Activated T-cell treated with anti-CD3 and anti-CD28 coated beads, Interleukin-2, amount 50 U/mL, for 48 hours (primary cell): ENCODE measurements around the gene CYP27A1.
A peak's percentile ranks its signal among the peaks of the same experiment; 100 is the strongest.
"Not testable (repeated sequence)": the region's sequence is repeated elsewhere in the genome, so short reads cannot be mapped to it uniquely, and the experiment has no call there.

ENCODE experiments used
- DNase-seq, 2 experiments: peaks; one replicate each; pipeline ENCODE4 v3.0.0-alpha.2; 2020

Gene CYP27A1

DNA sequence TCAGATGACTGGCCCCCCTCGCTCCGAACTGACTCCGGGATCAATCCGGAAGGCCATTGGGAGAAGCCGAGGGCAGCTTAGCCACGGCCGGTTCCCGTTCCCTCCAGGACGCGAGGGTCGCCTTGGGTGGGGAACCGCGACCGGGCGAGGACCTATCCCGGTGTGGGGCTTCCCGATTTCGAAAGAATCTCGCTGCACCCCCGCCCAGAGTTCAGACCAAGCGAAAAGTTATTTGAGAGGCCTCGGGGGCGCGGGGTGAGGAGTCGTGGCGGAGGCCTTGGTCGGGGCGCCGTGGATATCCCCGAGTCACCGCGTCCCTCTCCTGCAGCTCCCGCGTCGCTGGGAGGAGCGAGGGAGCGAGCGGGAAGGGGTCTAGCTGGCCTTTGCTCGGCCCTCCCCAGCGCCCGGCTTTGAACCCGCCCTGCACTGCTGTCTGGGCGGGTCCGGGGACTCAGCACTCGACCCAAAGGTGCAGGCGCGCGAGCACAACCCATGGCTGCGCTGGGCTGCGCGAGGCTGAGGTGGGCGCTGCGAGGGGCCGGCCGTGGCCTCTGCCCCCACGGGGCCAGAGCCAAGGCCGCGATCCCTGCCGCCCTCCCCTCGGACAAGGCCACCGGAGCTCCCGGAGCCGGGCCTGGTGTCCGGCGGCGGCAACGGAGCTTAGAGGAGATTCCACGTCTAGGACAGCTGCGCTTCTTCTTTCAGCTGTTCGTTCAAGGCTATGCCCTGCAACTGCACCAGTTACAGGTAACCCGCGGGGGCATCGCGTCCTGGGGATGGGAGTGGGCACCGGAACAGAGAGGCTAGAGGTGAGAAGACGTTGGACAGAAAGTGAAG is at the start of gene CYP27A1:
CYP27A1 (plus strand) TSS at position 457 of the 837 bp plus-strand sequence; CDS start at position 493, 36 bp downstream.
- no peak for DNase-seq

GRCh38 chr2:218732761-218733158 is 49.2 kb upstream of the CYP27A1 start:
- no peak for DNase-seq

- DNase-seq, result peak in 1 of 2 experiments; percentile 29
These were observed 48.6 kb upstream of the CYP27A1 start for GRCh38 chr2:218733171-218734021.

DNA sequence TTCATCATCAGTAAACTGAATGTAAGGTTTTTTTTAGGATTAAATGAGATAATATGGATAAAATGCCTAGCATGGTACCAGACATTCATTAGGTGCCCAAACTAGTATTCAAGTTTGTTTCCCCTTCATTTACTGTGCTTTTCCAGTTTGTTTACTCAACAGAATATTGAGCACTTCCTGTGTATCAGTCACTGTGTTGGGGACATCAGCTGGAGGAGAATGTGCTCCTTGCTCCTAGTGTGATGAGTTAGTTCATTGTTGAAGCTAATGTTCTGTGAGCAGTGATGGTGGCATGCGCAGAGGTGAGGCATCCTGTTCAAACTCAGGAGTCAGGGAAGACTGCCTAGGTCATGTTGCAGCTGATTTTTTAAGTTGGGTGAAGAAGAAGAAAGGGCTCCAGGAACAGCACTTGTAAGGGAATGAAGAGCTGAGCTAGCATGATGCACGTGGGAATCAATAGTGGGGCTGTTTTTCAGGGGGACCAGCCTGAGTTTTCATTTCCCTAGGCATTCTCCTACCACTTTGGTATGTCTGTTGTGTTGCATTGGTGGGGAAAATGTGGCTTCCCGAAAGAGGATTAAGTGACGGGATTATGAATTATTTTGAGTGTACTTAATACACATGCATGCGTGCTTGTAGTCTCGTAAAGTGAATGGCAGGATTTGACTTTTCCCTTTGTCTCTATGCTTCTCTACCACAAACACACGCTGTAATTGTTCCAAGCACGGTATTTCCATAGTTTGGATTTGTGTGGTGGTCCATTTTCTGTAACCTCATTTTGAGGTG is 47.6 kb upstream of the CYP27A1 start:
- DNase-seq, result no peak

GRCh38 chr2:218736531-218736930 is 45.4 kb upstream of the CYP27A1 start:
- no peak for DNase-seq

- DNase-seq, result no peak
These were observed 38.9 kb upstream of the CYP27A1 start for GRCh38 chr2:218743068-218743467.

DNA sequence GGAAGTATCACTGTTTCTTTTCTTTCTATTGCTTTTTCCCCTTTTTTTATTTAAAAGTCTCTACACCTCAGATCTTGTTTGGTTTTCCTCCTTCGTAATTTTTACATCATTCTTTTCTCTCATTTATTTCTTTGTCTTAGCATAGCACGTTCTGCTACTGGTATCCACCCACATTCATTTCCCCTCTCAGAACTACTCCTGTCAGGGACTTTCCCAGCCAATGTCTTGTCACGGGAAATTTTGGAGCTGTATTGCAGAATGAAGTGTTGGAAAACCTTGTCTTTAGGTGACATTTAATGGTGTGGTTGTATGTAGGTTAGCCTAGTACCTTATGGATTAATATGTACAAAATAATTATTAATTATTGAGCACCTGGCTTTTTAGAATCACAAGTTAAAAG is 37.3 kb upstream of the CYP27A1 start:
- DNase-seq, result no peak

- DNase-seq, result no peak
These were observed 36.8 kb upstream of the CYP27A1 start for GRCh38 chr2:218745160-218745558.

DNA sequence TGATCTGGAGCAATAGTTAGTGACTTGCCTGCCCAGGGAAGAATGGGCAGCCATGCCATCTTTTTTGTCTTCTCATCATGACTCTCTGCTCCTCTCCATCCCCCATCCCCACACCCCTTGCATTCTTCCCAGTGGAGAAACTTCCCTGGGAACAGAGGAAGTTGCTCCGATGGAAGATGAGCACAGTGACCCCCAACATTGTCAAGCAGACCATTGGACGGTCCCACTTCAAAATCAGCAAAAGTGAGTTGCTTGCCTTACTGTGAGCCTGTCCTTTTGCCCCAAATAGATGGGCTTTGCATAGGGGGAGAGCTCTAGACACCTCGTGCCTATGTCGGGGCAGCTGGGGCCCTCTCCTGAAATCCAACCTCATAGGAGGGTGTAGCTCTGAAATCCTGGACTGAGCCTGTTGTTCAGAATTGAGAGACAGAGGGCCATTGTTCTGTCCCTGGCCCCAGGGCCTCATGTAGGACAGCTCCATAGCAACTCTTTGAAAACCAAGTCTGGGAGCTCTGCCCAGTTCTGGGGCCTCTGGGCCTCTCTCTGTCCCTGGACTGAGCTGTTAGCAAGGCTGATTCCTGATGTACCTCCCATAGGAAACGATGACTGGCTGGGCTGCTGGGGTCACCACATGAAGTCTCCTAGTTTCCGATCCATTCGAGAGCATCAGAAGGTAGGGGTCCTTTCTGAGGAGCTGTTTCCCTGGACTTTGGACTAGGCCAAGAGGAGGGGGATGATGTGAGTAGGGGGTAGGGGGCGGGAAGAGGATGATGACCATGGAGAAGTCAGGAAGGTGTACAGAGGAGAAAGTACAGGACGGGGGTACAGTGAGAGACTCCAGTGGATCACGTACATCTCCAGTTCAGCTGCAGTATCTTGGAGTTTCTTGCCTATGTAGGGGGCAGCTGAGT is 36.1 kb upstream of the CYP27A1 start:
- no peak for DNase-seq

- DNase-seq, result no peak
These were observed 35.5 kb upstream of the CYP27A1 start for GRCh38 chr2:218746470-218746795.

GRCh38 chr2:218746960-218747359 is 35.0 kb upstream of the CYP27A1 start:
- no peak for DNase-seq

DNA sequence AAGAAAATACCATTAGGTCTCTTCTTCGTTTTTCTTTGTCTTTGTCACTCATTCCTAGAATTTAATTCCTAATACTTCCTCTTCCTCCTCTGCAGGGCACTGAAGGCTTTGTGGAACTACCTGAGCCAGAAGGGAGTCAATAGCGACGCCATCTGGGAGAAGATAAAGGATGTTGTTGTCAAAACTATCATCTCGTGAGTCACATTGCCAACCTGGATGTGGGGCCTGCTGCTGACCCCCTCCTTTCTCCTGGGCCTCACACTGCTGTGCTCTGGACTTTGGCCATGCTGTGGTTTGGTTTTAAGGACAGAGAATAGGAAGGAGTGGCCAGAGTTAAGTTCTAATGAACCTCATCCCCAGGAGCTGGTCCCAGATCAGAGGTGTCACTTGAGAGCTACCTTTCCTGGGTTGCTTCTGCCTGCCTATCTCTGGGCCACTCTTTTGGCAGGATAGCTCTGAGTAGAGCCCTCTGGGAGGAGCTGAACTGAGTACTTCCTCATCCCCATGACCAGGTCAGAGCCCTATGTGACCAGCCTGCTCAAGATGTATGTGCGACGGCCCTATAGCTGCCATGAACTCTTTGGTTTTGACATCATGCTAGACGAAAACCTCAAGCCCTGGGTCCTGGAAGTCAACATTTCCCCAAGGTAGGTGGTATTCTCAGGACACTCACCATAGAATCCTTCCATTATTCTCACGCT is 33.1 kb upstream of the CYP27A1 start:
- DNase-seq, result no peak

DNA sequence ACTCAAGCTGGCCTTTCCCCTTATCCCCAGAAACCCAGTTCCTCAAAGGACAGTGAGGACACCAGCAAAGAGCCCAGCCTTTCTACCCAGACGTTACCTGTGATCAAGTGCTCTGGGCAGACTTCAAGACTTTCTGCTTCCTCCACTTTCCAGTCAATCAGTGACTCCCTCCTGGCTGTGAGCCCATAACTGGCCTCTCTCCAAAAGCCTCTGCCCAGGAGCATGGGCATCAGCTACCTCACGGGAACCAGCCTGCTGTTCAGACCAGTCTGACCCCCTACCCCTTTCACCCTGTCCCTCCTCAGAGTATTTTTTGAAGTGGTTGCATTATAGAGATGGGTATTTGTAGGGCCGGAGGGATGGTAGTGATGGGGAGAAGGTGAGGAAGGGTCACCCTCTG is 27.7 kb upstream of the CYP27A1 start:
- DNase-seq, result no peak

GRCh38 chr2:218754781-218755180 is 27.2 kb upstream of the CYP27A1 start:
- no peak for DNase-seq

- DNase-seq, result no peak
These were observed 26.8 kb upstream of the CYP27A1 start for GRCh38 chr2:218755198-218755566.

GRCh38 chr2:218755567-218756404 is 26.2 kb upstream of the CYP27A1 start:
- no peak for DNase-seq

DNA sequence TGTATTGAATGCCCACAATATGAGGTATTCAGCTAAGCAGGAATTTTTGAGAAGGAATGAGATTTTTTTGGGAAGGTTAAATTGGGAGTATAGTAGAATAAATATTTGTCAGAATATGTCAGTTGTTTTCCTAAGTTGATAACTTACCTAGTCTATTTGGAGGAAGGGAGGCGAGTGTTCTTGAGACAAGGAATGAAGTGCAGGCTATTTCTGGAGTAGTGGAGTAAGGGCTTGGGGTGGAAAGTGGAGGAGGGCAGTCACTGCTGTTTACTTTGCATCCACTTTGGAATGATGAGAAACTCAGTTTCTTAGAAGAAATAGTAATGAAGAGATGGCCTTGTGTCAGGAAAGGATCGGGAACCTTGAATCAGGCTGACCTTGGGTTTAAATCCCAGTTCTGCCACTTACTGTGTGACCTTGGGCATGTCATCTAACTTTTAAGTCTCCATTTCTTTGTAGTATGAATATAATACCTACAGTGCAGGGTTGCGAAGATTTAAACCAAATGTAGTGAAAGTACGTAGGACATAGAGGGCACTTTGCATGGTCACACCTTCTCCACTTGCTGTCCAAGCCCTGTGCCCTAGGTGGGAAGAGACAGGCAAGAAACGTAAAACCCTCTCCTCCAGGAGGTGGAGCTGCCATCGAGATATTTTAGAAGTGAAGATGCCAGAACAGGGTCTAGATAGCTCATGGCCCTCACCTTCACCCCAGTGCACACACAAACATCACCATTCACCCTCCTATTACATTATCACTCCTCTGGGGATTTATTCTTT is 25.2 kb upstream of the CYP27A1 start:
- no peak for DNase-seq

DNA sequence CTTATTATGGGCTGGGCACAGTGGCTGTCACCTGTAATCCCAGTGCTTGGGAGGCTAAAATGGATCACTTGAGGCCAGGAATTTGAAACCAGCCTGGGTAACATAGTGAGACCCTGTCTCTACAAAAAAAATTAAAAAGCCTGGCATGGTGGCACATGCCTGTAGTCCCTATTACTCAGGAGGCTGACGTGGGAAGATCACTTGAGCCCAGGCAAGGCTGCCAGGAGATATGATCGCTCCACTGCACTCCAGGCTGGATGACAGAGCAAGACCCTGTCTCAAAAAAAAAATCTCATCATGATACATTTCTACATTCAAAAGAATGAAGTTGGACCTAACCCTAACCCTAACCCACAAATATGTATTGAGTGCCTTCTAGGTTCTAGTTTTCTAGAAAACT is 20.2 kb upstream of the CYP27A1 start:
- no peak for DNase-seq

DNA sequence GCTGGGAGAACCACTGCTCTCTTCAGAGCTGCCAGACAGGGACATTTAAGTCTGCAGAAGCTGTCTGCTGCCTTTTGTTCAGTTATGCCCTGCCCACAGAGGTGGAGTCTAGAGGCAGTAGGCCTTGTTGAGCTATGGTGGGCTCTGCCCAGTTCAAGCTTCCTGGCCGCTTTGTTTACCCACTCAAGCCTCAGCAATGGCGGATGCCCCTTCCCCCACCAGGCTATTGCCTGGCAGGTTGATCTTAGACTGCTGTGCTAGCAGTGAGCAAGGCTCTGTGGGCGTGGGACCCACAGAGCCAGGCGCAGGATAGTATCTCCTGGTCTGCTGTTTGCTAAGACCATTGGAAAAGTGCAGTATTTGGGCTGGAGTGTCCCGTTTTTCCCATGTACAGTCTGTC is 9.2 kb upstream of the CYP27A1 start:
- not testable (repeated sequence) for DNase-seq

DNA sequence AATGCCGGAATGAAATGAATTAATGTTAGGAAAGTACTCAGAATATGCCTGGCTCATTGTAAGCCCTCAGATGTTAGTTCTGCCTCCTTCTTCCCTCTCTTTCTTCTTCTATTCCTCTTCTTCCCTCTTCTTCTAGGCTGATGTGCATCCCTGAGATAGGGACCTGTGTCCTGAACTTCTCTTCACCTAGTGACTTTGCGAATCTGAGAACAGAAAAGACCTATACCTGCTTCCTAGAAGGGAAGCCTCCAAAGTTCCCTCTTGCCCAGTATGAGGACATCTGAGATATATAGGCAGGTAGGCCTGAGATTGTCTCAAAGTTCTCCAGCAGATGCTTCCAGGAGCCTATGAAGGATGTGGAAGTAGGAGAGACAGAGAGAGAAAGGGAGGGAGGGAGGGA is 8.1 kb upstream of the CYP27A1 start:
- no peak for DNase-seq
